CD4-positive, alpha-beta T cell treated with Interleukin-10 for 1 hour (primary cell): ENCODE measurements around the gene APLN.

Source experiments
- DNase-seq: peaks from one replicate; pipeline ENCODE4 v3.0.0-alpha.2; 2020

Gene APLN

DNA sequence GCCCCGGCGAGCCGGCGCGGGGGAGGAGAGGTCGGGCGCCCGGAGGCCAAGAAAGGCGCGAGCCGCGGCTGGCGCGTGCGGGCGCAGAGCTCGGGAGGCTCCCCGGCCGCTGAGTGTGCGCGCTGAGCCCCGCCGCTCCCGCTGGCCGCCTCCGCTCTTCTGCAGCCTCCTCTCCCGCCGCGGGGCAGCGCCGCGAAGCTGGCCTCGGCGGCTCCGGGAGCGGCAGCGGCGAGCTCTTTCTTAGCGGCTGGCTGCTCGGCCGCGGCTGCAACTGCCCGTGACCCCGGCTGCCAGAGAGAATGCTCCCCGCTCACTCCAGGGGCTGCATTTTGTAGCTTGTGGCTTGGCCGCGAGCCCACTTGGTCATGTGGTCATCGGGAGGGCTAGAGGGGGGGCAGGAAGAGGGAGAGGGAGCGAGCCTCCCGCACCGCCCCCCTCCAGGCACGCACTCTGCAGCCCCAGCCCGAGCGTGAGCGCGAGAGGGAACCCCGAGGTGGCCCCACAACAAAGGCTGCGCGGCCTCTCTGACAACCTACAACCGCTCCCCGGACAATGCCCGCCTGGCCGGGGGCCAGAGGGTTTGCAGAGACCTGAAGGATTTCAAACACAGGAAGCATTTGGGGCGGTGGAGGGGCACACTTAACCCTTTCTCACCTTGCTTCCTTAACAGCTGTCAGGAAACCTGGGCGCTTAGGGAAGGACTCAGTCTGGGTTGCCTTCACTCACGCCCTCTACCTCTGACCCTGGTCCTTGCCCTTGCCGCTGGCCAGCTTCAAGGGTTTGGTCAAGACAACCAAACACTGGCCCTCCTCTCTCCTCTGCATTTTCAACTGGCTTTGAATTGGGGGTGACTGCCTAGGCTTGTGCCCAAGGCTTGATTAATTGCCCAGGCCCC, at the start of gene APLN:
Gene APLN (minus strand): TSS at position 305 of the 895 bp plus-strand sequence. CDS start 326 bp downstream, outside the sequence.
- DNase-seq, result peak; percentile 4

- DNase-seq, result no peak
These were observed 49.7 kb upstream of the APLN start for GRCh38 chrX:129704491-129704890.

DNA sequence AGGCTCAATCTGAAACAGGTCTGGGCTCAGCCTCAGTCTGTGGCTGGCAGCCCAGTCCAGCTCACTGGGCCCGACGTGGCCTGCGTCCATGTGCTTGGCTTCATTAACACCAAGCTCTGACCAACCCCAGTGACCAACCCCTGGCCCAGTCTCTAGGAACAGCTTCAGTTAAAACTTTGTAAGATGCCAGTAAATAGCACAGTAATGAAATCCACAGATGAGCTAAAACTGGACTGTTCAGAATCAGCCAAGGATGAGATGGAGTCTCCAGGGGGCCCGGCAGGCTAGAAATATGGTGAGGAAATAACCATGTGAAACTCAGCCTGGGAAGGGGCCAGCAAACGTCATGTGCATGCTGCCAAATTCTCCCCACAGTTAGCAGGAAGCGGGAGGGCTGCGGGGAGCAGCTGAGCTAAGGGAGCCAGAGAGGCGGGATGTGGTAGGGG, 46.9 kb upstream of the APLN start:
- DNase-seq, result no peak

GRCh38 chrX:129700536-129700935, 45.8 kb upstream of the APLN start:
- DNase-seq, result no peak

DNA sequence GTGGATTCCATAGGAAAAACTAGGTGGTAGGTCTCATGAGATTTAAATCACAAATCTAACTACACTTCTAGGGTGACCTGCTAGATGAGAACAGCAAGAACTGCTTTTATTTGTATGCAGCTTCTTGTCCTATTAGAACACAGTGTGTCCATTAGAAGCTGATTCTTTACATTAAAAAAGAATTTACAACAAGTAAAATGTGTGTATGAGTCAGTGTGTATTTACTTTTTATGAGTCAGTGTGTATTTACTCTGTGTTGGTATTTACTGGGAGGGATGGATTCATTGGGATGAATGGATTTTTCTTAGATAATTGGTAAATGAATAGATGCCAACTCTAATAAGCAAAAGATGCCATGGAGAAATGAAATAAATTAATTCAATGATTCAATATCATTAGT, 43.4 kb upstream of the APLN start:
- no peak for DNase-seq

- no peak for DNase-seq
These were observed 42.6 kb upstream of the APLN start for GRCh38 chrX:129697204-129697829.

GRCh38 chrX:129696463-129697155, 41.9 kb upstream of the APLN start:
- DNase-seq, result no peak

- DNase-seq, result no peak
These were observed 41.2 kb upstream of the APLN start for GRCh38 chrX:129695937-129696336.

GRCh38 chrX:129695535-129695934, 40.8 kb upstream of the APLN start:
- DNase-seq, result no peak

DNA sequence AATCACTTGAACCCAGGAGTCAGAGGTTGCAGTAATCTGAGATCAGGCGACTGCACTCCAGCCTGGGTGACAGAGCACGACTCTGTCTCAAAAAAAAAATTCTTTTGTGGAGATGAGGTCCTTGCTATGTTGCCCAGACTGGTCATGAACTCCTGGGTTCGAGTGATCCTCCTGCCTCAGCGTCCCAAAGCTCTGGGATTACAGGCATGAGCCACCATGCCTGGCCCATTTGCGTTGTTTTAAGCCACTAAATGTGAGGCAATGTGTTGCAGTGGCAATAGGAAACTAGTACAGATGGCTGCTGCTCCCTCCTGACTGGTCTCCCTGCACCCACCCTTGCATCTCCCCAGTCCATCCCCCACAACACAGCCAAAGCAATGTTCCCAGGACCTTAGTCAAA, 40.0 kb upstream of the APLN start:
- no peak for DNase-seq

GRCh38 chrX:129693354-129693753, 38.6 kb upstream of the APLN start:
- DNase-seq, result no peak

- DNase-seq, result no peak
These were observed 35.7 kb upstream of the APLN start for GRCh38 chrX:129690435-129690834.

- DNase-seq, result no peak
These were observed 35.0 kb upstream of the APLN start for GRCh38 chrX:129689796-129690195.

DNA sequence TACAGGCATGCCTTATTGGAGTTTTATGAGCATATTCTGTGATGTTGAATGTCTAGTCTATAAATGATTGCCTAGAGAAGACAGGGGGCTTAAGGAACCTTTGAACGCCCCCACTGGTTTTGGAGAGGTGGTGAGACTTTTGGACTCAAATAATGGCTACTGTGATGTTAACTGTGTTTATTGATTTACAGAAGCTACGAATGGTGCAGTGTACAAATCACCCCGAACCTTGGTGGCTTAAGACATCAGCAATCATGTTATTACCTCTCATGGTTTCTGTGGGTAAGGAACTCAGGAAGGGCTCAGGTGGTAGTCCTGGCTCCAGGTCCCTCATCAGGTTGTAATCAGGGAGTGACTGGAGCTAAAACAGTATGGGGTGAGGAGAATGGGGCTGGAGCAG, 33.3 kb upstream of the APLN start:
- no peak for DNase-seq

DNA sequence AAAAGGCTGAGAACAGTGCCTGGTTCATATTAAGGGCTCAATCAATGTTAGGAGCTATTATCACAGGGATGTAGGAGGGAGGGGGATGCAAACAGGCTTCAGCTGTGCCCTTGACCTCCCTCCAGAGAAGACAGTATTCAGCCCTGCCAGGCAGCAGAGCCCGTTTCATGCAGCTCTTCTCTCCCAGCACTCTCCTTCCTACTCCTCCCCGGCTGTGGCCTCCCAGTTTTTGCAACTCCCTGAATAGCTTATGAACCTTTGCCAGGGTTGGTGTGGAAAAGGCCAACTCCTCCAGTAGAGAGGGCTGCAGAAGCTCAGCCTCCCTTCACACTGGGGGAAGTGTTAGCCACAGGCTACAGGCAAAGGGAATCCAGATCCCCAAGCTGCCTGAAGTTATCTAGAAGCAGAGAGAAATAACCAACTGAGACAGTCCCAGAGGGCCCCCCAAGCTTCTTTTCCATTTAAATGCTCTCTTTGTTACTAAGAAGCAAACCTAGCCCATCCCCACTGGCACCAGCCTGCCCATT, 31.7 kb upstream of the APLN start:
- DNase-seq, result no peak

DNA sequence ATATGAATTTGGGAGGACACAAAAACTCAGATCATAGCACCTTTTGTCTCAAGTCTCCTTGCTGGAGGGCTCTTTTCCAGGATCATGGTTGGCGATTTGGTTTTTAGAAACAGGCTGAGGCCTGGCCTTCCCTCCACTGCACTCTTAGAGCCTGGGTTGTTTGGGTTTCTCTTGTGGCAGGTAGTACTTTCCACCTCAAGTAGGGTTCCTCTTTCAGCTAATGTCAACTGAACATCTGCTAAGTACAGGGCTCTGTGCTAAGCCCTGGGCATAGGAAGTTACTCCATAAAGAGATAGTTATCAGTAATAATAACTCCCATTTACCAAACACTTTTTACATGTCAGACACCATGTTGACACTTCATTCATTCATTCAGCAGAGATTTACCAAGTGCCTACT, 28.2 kb upstream of the APLN start:
- no peak for DNase-seq

GRCh38 chrX:129679901-129680300, 25.1 kb upstream of the APLN start:
- DNase-seq, result no peak

- DNase-seq, result peak; percentile 41
These were observed 23.9 kb upstream of the APLN start for GRCh38 chrX:129678614-129679195.

DNA sequence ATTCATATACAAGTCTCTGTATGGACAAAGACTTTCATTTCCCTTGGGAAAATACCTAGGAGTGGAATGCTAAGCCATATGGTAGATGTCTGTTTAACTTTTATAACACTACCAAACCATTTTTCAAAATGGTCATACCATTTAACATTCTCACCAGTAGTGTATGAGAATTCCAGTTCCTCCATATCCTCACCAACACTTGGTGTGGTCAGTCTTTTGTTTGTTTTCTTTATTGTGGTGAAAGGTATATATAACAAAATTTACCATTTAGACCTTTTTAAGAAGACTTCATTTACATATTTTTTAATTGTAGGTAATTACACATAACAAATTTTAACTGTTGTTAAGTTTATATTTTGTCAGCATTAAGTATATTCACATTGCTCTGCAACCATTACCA, 12.7 kb upstream of the APLN start:
- no peak for DNase-seq

- no peak for DNase-seq
These were observed 11.3 kb upstream of the APLN start for GRCh38 chrX:129665916-129666644.

- DNase-seq, result no peak
These were observed 8.4 kb upstream of the APLN start for GRCh38 chrX:129663171-129663570.

DNA sequence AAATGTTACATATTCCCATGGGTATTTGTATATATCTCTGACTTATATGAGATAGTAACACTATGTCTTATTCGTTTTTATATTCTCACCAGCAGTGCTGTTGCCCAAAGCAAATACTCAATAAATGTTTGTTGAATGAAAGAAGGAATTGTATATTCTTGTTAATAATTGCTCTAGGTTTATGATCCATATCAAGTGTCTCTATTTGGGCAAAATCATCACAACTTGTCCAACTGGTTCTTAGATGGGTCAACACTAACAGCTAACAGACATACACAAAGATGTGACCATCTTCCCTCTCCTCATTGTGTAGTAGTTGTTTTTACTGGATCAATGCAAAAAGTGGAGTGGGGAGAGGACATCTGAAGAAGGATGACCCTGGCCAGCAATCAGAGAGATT, 6.6 kb upstream of the APLN start:
- DNase-seq, result no peak
